Stimulated activated CD4-positive, alpha-beta T cell treated with anti-CD3 and anti-CD28 coated beads, Interleukin-4, amount 100 ng/mL, for 4 hours (primary cell): ENCODE data around the gene PLEKHH3.
"Not testable (repeated sequence)": the region's sequence is repeated elsewhere in the genome, so short reads cannot be mapped to it uniquely, and the experiment has no call there.

Source experiments
- DNase-seq, 2 experiments: peaks; one replicate each; pipeline ENCODE4 v3.0.0-alpha.2; 2020

The PLEKHH3 gene

GRCh38 chr17:42669977-42670788 is 6.6 kb downstream of the PLEKHH3 start:
- peak; percentile 41 to 48 for DNase-seq

- no peak for DNase-seq
Measured at GRCh38 chr17:42669705-42669976, 7.2 kb downstream of the PLEKHH3 start.

GRCh38 chr17:42667088-42667951 is 9.5 kb downstream of the PLEKHH3 start:
- DNase-seq: no peak

GRCh38 chr17:42666126-42666525 is 10.7 kb downstream of the PLEKHH3 start:
- not testable (repeated sequence) for DNase-seq

GRCh38 chr17:42665581-42666001 is 11.2 kb downstream of the PLEKHH3 start:
- DNase-seq: no peak

- DNase-seq: no peak
Measured at GRCh38 chr17:42660692-42661345, 16.0 kb downstream of the PLEKHH3 start.

- not testable (repeated sequence) for DNase-seq
Measured at GRCh38 chr17:42659932-42660274, 16.9 kb downstream of the PLEKHH3 start.

GRCh38 chr17:42659079-42659931 is 17.5 kb downstream of the PLEKHH3 start, which contains the start of gene TUBG2:
Gene TUBG2 (plus strand): TSS chr17:42659284. CDS start chr17:42659504, 220 bp downstream.
- peak; percentile 79 to 82 for DNase-seq

GRCh38 chr17:42657824-42658588 is 18.8 kb downstream of the PLEKHH3 start:
- no peak for DNase-seq

- no peak for DNase-seq
Measured at GRCh38 chr17:42655528-42655927, 21.3 kb downstream of the PLEKHH3 start.

- no peak for DNase-seq
Measured at GRCh38 chr17:42653179-42654124, 23.3 kb downstream of the PLEKHH3 start.

GRCh38 chr17:42651392-42651791 is 25.4 kb downstream of the PLEKHH3 start:
- DNase-seq: no peak

GRCh38 chr17:42647778-42648177 is 29.0 kb downstream of the PLEKHH3 start:
- DNase-seq: no peak

GRCh38 chr17:42642336-42642735 is 34.5 kb downstream of the PLEKHH3 start:
- DNase-seq: no peak

- no peak for DNase-seq
Measured at GRCh38 chr17:42640121-42640520, 36.7 kb downstream of the PLEKHH3 start.

GRCh38 chr17:42639525-42640113 is 37.2 kb downstream of the PLEKHH3 start:
- no peak for DNase-seq

GRCh38 chr17:42632949-42633444 is 43.8 kb downstream of the PLEKHH3 start:
- DNase-seq: no peak

GRCh38 chr17:42629411-42630009 is 47.3 kb downstream of the PLEKHH3 start:
- no peak for DNase-seq

GRCh38 chr17:42627032-42627764 is 49.6 kb downstream of the PLEKHH3 start:
- DNase-seq: not testable (repeated sequence)
